ENCODE results near the gene MEP1A.

- no peak for TF ChIP-seq CTCF (IDR thresholded peaks at IDR 0.05)
- TF ChIP-seq EP300 (IDR thresholded peaks at IDR 0.05), result no peak
- TF ChIP-seq POLR2AphosphoS5 (IDR thresholded peaks at IDR 0.05), result no peak
- TF ChIP-seq POLR2A (IDR thresholded peaks at IDR 0.05), result no peak
Observed at GRCh38 chr6:46816626-46817025, 23.4 kb downstream of the MEP1A start.
